HG03442 (cell line): ENCODE results near the gene FUOM.
"Not testable (repeated sequence)": the region's sequence is repeated elsewhere in the genome, so short reads cannot be mapped to it uniquely, and the experiment has no call there.

Experiments
- ATAC-seq: cut with Tn5 transposase; IDR thresholded peaks from one replicate; pipeline ENCODE4 v1.9.1; 2021; ENCODE audit warnings: mild to moderate bottlenecking, moderate library complexity; ENCODE audit not compliant: unreplicated experiment

Gene FUOM

GRCh38 chr10:133388973-133389818 lies 31.4 kb upstream of the FUOM start:
- peak; percentile 85 for ATAC-seq

- ATAC-seq, result no peak
Measured at GRCh38 chr10:133388236-133388972, 30.6 kb upstream of the FUOM start.

DNA sequence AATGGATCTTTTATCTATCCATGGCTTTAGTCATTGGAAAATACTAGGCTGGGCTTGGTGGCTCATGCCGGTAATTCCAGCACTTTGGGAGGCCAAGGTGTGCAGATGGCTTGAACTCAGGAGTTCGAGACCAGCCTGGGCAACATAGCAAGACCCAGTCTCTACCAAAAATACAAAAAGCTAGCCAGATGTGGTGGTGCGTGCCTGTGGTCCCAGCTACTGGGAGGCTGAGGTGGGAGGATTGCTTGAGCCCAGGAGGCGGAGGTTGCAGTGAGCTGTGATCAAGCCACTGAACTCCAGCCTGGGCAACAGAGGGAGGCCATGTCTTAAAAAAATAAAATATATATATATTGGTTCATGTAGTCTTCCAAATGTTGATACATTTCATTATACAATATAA lies 29.1 kb upstream of the FUOM start:
- ATAC-seq, result not testable (repeated sequence)

- no peak for ATAC-seq
Measured at GRCh38 chr10:133385214-133385613, 27.4 kb upstream of the FUOM start.

- ATAC-seq, result no peak
Measured at GRCh38 chr10:133384071-133384470, 26.3 kb upstream of the FUOM start.

GRCh38 chr10:133383551-133383950 lies 25.7 kb upstream of the FUOM start:
- ATAC-seq, result no peak

- ATAC-seq, result no peak
Measured at GRCh38 chr10:133381036-133381435, 23.2 kb upstream of the FUOM start.

- ATAC-seq, result no peak
Measured at GRCh38 chr10:133379801-133380666, 22.2 kb upstream of the FUOM start.

DNA sequence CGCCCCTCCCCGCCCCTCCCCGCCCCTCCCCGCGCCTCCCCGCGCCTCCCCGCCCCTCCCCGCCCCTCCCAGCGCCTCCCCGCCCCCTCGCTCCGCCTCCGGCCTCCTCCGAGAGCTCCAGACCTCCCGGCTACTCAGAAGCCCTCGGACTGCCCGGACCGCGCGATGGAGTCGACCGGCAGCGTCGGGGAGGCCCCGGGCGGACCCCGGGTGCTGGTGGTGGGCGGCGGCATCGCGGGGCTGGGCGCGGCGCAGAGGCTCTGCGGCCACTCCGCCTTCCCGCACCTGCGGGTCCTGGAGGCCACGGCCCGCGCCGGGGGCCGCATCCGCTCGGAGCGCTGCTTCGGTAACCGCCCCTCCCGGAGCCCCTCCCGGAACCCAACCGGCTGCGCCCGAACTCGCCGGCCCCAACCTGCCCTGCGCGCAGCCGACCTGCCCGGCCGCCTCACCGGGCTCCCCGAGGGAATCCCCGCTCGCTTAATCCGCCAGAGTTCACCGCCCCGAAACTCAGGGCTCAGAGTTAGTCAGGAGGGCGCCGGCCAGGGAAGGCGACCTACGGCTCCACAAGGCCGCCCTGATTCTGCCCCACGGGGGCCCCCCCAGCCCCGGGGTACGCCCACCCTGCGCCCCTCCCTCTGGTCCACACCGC lies 21.5 kb upstream of the FUOM start, which contains the start of gene PAOX:
PAOX (plus strand) TSS at position 111 of the 649 bp plus-strand sequence; CDS start at position 166, 55 bp downstream.
- ATAC-seq, result peak; percentile 51

- ATAC-seq, result peak; percentile 33
Measured at GRCh38 chr10:133378251-133379096, 20.7 kb upstream of the FUOM start.

GRCh38 chr10:133377818-133378250 lies 20.0 kb upstream of the FUOM start:
- ATAC-seq, result no peak

DNA sequence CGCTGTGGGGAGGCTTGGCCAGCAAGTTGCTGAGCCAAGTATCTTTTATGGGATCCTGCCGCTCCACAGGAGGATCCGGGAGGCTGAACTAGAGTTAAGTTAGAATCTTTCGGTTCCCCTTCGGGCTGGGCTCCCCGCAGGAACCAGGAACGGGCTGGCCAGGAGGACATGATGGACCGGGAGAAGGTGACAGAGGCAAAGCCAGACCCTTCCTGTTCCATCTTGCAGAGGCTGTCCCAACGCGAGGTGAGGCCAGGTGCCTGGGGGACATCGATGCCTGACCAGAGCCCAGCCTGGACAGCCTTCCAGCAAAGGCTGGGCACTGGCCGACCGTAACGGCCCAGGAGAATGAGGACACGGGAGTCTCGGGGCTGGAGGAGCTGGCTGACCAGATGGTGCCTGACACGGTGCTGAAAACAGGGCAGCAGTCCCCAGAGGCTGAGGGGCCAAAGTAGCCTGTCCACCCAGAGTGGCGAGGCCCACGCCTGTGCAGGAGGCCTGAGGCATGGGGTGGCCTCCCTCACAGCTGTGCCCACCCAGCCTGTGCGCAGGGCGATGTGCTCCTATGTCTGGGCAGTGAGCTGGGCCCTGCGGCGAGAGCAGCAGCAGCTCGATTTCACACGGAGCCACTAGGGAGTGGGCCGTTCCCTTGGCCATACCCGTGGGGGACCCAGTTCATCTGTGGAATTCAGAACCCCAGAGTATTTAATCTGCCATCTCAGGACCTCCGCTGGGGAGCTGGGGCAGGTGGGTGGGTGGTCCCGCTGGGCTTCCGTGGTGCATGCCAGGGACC lies 19.4 kb upstream of the FUOM start:
- ATAC-seq, result no peak

- ATAC-seq, result not testable (repeated sequence)
Measured at GRCh38 chr10:133376183-133376582, 18.4 kb upstream of the FUOM start.

DNA sequence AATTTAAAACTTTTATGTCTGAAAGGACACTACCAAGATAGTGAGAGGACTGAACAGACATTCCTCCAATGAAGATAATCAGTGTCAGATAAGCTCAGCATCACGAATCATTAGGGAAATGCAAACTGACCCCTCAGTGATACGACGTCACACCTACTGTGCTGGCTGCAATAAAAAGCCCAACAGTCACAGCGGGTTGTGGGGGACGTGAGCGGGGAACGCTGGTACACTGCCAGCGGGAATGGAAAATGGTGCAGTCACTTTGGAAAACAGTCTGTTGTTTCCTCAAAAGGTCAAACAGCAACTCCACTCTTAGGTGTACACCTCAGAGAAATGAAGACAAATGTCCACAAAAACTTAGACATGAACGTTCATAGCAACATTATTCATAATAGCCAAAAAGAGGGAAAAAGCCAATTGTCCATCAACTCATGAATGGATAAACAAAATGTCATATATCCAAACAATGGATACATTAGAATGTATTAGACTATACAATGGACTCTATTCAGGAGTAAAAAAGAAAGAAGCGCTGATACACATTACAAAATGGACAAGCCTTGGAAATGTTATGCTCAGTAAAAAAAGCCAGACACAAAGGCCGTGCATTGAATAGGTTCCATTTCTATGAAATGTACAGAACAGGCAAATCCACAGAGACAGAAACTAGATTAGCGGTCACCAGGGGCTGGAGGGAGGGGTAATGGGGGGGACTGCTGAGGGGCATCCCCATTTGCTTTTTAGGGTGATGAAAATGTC lies 17.7 kb upstream of the FUOM start:
- no peak for ATAC-seq

GRCh38 chr10:133373174-133374090 lies 15.6 kb upstream of the FUOM start, which contains the start of gene ECHS1:
ECHS1 (minus strand) TSS chr10:133373354; CDS start chr10:133373333, 21 bp downstream.
- ATAC-seq, result peak; percentile 90

DNA sequence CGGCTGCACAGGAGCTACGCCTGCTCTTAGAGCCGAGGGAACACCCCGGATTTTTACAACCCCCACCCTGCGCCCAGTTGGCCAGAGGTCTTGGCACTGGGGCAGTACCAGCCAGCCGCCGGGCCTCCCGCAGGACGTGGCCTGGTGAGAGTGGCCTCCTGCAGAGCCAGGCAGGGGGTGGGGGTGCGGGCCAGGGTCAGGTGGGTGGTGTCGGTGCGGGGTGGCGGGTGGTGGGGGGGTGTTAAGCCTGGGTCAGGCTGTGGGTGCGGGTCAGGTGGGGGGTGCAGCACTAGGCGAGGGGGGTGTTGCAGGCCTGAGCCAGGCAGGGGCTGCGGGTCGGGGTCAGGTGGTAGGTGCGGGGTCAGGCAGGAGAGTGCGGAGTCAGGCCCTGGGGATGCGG lies 14.7 kb upstream of the FUOM start:
- no peak for ATAC-seq
